ENCODE results near the gene SAMMSON.

Gene SAMMSON

DNA sequence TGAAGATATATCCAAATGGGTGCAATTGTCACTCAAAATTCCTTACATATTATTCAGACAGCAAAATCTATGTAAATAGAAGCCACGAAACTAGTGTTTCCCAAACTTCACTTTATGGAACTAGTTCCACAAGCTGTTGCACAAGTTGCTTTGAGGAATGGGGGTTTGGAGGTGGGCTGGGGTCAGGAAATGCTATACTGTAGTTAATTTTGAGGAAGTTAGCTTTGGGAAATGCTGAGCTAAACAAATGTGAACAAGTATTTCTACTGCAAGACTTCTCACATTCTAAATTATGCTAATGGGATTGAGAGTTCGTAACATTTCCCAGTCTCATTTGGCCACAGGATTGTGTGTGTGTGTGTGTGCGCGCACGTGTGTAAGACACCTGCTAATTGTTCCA lies 28.7 kb upstream of the SAMMSON start:
- H3K4me3 ChIP-seq (ENCODE audit: low read depth, low read length): no peak overlapping the region
- ChIA-PET CTCF (no interaction called here), POLR2A (no interaction called here)
- no peak for DNase-seq (ENCODE audit: low read depth, low spot score)
- no peak for TF ChIP-seq CTCF (IDR thresholded peaks at IDR 0.05; ENCODE audit: insufficient read depth, low read length, missing control alignments)

- no peak for TF ChIP-seq CTCF (IDR thresholded peaks at IDR 0.05; ENCODE audit: insufficient read depth, low read length, missing control alignments)
- DNase-seq (ENCODE audit: low read depth, low spot score): no peak
- ChIA-PET POLR2A (no interaction called here), CTCF (no interaction called here)
- no peak overlapping the region for H3K4me3 ChIP-seq (ENCODE audit: low read depth, low read length)
These were observed 26.9 kb upstream of the SAMMSON start for GRCh38 chr3:69972672-69973071.

- ChIA-PET POLR2A (no interaction called here), CTCF (no interaction called here)
- H3K4me3 ChIP-seq (ENCODE audit: low read depth, low read length): no peak overlapping the region
- no peak for DNase-seq (ENCODE audit: low read depth, low spot score)
- no peak for TF ChIP-seq CTCF (IDR thresholded peaks at IDR 0.05; ENCODE audit: insufficient read depth, low read length, missing control alignments)
These were observed 23.5 kb upstream of the SAMMSON start for GRCh38 chr3:69976021-69976420.

DNA sequence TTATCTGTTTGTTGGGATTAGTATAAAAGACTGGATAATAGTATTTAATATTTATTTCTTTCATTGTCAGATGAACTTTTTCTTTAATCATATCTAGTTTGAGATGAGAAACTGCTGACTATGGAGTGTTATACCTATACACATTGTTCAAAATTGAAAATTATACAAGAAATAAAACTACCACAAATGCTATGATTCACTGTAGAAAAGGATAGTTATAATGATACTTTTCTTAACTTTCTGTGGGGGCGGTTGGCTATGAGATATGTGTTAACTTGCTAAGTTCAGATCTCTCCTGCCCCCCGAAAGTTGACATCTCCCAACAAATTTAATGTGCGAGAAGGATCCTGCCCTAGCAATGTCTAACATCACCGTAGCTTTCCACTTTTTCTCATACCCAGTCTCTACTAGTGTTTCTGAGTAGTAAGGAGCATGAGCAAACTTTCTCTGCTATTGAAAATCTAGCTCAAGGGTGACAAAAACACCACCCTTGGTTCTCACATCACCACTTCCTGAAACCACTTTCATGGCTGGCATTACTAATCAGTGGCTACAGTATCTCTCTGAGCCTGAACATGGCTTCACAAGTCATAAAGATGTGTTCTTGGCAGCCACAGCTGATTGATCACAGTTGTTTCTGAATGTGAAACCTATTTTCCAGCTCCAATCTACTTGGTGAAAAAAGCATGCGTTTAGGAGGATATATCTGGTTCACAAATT lies 15.8 kb upstream of the SAMMSON start:
- CTCF ChIA-PET: no interaction called here

DNA sequence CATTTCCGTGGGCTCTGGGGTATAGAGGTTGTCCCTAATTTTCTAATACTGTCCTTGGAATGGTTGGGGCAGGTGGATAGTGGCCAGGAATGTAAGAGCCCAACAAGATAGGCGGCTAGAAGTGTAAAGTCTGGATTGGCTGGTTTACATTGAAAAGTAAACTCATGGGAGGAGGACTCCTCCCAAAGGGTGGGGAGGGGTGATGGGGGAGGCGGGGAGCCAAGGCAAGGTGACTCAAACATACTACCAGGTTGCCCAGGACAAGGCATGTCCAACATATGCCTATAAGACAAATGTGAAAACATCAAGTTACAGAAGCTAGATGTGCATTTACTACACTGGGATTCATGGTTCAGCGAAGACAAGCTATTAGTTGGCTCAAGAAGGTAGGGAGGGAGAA lies 14.3 kb upstream of the SAMMSON start:
- TF ChIP-seq CTCF (IDR thresholded peaks at IDR 0.05; ENCODE audit: insufficient read depth, low read length, missing control alignments): no peak
- H3K4me3 ChIP-seq (ENCODE audit: low read depth, low read length): no peak overlapping the region
- no peak for DNase-seq (ENCODE audit: low read depth, low spot score)
- CTCF ChIA-PET: no interaction called here
- POLR2A ChIA-PET: no interaction called here

More for the DNA sequence above, 15.8 kb upstream of the SAMMSON start:
- TF ChIP-seq CTCF (IDR thresholded peaks at IDR 0.05; ENCODE audit: insufficient read depth, low read length, missing control alignments): no peak
- POLR2A ChIA-PET: no interaction called here
- H3K4me3 ChIP-seq (ENCODE audit: low read depth, low read length): no peak overlapping the region
- no peak for DNase-seq (ENCODE audit: low read depth, low spot score)

GRCh38 chr3:69986419-69986818 lies 13.1 kb upstream of the SAMMSON start:
- CTCF ChIA-PET: no interaction called here
- POLR2A ChIA-PET: no interaction called here

More at GRCh38 chr3:69986419-69986818, 13.1 kb upstream of the SAMMSON start:
- no peak for DNase-seq (ENCODE audit: low read depth, low spot score)
- H3K4me3 ChIP-seq (ENCODE audit: low read depth, low read length): no peak overlapping the region
- no peak for TF ChIP-seq CTCF (IDR thresholded peaks at IDR 0.05; ENCODE audit: insufficient read depth, low read length, missing control alignments)
